ENCODE measurements around the gene BCL2L1. TPM values are rescaled to one million over a fixed set of nuclear protein-coding genes. Genes with fewer than 3 reads are reported as not detected.

BCL2L1 gene
- total RNA-seq, 1 experiment from 2014 or later: 226 TPM

GRCh38 chr20:31712112-31712553 is 10.5 kb downstream of the BCL2L1 start:
- Histone ChIP-seq H3K9ac (ENCODE audit: low read length) (peak overlapping the region; percentile 70), H3K9me2 (ENCODE audit: insufficient read depth) (no peaks in the 10 kb centered on the region), H3K27me3 (ENCODE audit: insufficient read depth, low read length) (no peaks in the 10 kb centered on the region), H3K27ac (ENCODE audit: low read depth, low read length) (peak overlapping the region; percentile 98), H3K79me2 (ENCODE audit: insufficient read depth, low read length) (peaks cover 99% of the 10 kb centered on the region), H3K4me3 (replicated peaks in 1 of 2; ENCODE audit: low read depth in 1 of 2, low read length in 2 of 2) (no peak overlapping the region; a peak in 1 of 4 replicates), H2AFZ (ENCODE audit: low read depth, low read length, poor library complexity, severe bottlenecking) (no peak overlapping the region), H3K9me3 (ENCODE audit: control insufficient read depth in 1 of 2, insufficient read depth in 1 of 2, low read depth in 1 of 2, low read length in 2 of 2) (no peaks in the 10 kb centered on the region), H3K4me2 (ENCODE audit: low read length) (peak overlapping the region; percentile 80), H4K20me1 (ENCODE audit: insufficient read depth) (no peaks in the 10 kb centered on the region), H3K36me3 (ENCODE audit: control insufficient read depth in 1 of 2, insufficient read depth in 2 of 2, low read length in 2 of 2) (peaks cover 4 to 71% of the 10 kb centered on the region in 2 experiments; a peak in 2 of 4 replicates), H3K4me1 (ENCODE audit: control insufficient read depth in 1 of 2, insufficient read depth in 2 of 2, low read length in 2 of 2) (peaks cover 88 to 99% of the 10 kb centered on the region in 2 experiments)
- DNase-seq (ENCODE audit: low read depth, low spot score) (no peak), ATAC-seq (no peak)
- ChIA-PET POLR2A (interaction anchor here (0.8 to 4.5 kb wide), 11 partner anchors 8 to 139 kb away, joined by 3 to 40 read pairs (median 5); partner anchors contain the start of genes BCL2L1 and ID1), RAD21 (ENCODE audit: low non-redundant PET in 1 of 2, low total read pairs in 2 of 2, uncharacterized antibody in 2 of 2, unreplicated experiment in 2 of 2) (no interaction called here), CTCF (interaction anchor here (0.6 to 3.7 kb wide), 5 partner anchors 7 to 154 kb away, joined by 3 to 22 read pairs (median 3); no protein-coding TSS in a partner anchor)
- TF ChIP-seq ZFX (IDR thresholded peaks at IDR 0.05) (no peak), JUND (IDR thresholded peaks at IDR 0.05) (no peak), EZH2 (IDR thresholded peaks at IDR 0.05) (no peak), YY1 (IDR thresholded peaks at IDR 0.05; ENCODE audit: extremely low read depth, insufficient replicate concordance, low read depth, low read length) (no peak), RAD21 (IDR thresholded peaks at IDR 0.05; ENCODE audit: low read depth) (no peak), ELF1 (IDR thresholded peaks at IDR 0.05; ENCODE audit: borderline replicate concordance, low read depth) (no peak), ZBTB33 (IDR thresholded peaks at IDR 0.05; ENCODE audit: extremely low read depth, insufficient replicate concordance, low read length) (no peak), CBX3 (IDR thresholded peaks at IDR 0.05; ENCODE audit: low read depth) (no peak), EZH2phosphoT487 (IDR thresholded peaks at IDR 0.05; ENCODE audit: borderline replicate concordance) (no peak), ATF3 (IDR thresholded peaks at IDR 0.05) (no peak), SRF (IDR thresholded peaks at IDR 0.05; ENCODE audit: low read depth) (no peak), MAX (IDR thresholded peaks at IDR 0.05) (no peak), POLR2AphosphoS5 (IDR thresholded peaks at IDR 0.05; ENCODE audit: low read depth, low read length) (no peak), TCF7L2 (IDR thresholded peaks at IDR 0.05; ENCODE audit: borderline replicate concordance, extremely low read depth, insufficient read depth, insufficient read length) (no peak), ZNF274 (IDR thresholded peaks at IDR 0.05; ENCODE audit: low read depth, low read length) (no peak), CTCF (IDR thresholded peaks at IDR 0.05 in 2 of 3, conservative IDR thresholded peaks at IDR 0.05 in 1 of 3; ENCODE audit: borderline replicate concordance in 1 of 3, insufficient read depth in 1 of 3, low read depth in 2 of 3, low read length in 2 of 3) (no peak), SIN3A (IDR thresholded peaks at IDR 0.05; ENCODE audit: low read depth) (no peak)
- TSS peak; percentile 31 for BruUV-seq (replicated peaks)
- intact Hi-C loops (cut with micrococcal nuclease): loop anchor here (1.0 kb wide), 1 partner anchor 8 kb away; no protein-coding TSS in a partner anchor

Data from HCT116 (cell line).